T follicular helper cell (primary cell): ENCODE data around the gene OR56A4.
"Not testable (repeated sequence)": the region's sequence is repeated elsewhere in the genome, so short reads cannot be mapped to it uniquely, and the experiment has no call there.

Source experiments
- DNase-seq: peaks from one replicate; pipeline ENCODE4 v3.0.0-alpha.2; 2020; ENCODE audit warnings: low read depth

Gene OR56A4

DNA sequence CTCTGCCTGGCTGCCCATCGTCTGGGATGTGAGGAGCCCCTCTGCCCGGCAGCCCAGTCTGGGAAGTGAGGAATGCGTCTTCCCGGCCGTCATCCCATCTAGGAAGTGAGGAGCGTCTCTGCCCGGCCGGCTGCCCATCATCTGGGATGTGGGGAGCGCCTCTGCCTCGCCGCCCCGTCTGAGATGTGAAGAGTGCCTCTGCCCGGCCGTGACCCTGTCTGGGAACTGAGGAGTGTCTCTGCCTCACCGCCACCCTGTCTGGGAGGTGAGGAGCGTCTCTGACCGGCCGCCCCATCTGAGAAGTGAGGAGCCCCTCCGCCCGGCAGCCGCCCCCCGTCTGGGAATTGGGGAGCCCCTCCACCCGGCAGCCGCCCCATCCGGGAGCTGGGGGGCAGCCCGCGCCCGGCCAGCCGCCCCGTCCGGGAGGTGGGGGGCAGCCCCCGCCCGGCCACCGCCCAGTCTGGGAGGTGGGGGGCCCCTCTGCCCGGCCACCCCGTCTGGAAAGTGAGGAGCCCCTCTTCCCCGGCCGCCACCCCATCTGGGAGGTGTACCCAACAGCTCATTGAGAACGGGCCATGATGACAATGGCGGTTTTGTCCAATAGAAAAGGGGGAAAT, 45.9 kb downstream of the OR56A4 start:
- DNase-seq = not testable (repeated sequence)

DNA sequence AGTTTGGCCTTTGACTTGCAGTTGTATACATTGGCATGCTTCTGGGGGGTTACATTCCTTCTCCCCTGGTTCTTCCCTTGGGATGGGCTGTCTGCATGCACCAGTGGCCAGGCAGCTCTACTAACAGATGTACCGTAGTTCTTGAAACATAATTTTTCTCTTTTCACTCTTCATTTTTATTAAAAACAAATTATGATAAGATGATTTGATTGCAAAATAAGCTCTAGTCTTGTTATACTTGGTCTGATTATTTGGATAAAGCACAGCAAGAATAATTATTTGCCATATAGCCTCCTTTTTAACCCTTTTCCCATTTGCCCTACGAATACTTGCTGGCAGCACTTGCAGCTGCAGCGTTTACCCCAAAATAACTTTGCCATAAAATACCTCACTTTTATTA, 51.2 kb downstream of the OR56A4 start:
- DNase-seq = no peak
